GM19193 (cell line): ENCODE measurements around the gene MACROH2A1.

Experiments
- POLR2A ChIP-seq: IDR thresholded peaks from 4 replicates; pipeline ENCODE4 v1.6.1; 2011; ENCODE audit not compliant: insufficient read depth, insufficient read length; ENCODE audit errors: extremely low read depth

MACROH2A1 gene

DNA sequence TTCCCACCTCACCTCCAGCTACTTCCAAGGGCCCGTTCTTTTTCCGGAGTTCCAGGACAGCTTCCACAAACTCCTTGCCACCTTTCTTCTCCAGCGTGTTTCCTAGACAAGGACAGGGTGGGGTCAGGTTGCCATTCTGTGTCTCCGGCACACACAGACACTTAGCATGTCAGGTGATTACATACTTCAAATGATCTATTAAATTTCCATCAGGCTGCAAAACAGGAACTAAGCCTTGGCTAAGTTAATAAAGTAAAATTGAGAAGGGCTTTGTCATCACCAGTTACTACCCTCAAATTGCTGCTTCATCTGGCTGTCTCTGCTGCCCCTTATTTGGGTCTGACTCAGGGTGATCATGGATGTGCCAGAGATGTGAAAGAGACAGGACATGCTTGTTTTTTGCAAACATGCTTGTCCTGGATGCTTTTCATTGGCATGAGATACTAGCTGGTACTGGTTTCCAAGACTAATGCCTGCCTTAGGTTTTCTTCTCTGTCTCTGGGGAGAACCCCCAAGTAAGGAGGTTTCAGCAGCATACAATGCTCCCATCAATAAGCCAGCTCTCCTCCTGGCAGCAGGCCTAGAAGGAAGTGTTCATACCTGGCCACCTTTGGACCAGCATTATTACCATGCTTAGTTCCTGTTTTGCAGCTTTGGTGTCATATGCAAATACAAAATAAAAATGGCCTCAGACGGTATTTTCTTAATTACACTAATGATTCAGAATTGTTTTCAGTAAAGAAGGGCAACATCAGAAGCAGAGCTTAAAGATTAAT, 52.9 kb downstream of the MACROH2A1 start:
- TF ChIP-seq POLR2A, result no peak

- TF ChIP-seq POLR2A, result no peak
Measured at GRCh38 chr5:135344349-135344748, 54.7 kb downstream of the MACROH2A1 start.

DNA sequence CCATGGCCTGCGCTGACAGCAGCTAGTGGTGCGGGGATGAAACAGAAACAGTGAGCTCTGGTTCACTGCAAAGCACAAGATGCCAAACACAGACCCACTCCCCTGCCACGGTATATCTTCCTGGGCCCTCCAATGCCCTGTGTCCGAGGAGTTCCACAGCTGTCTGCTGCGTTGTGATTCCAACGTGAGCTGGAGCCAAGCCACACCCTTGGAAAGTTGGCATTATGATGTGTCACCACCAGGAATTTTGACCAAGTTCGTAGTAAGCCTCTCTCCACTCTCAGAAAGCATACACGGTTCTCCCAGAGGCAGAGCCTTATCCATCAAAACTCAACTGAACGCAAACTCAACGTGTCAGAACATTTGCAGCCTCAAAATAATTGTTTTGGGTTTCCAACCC, 55.6 kb downstream of the MACROH2A1 start:
- no peak for TF ChIP-seq POLR2A

- no peak for TF ChIP-seq POLR2A
Measured at GRCh38 chr5:135342551-135342875, 56.5 kb downstream of the MACROH2A1 start.

DNA sequence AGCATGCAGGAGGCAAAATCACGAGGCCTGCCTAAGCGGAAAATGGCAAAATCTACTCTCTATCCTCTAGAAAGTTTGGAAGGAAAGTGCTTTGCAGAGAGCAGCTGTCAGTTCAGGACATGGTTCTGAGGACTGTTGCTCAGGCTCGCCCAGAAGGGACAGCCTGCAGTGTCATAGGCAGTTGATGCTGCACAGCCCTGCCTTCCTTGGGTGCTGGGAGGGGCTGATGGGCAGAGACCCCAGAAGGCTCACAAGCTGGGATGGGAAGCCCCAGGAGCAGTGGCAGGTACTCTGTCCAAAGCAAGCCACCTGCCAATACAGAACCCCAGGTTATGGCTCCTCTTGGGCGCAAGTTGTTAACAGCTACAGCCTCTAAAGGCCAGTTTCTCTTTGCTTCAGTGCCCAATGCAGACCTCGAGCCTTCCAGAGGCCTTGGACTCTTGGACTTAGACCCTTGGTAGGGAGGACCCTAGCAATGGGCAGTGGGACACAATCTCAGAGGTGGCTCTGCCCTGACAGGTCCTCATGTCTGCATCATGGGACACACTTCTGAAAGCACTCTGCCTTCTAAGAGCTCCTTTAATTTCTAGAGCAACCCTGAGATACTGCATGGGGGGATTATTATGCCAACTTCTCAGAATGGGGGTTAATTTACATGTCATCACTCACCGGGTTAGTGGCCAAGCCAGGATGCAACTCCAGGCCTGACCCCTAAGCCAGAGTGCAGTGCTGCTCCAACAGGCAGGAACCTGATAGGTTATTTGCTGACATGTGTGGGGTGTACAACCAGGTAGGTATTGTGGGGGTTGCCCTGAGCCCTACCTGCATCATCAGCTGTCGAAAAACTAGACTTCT, 57.1 kb downstream of the MACROH2A1 start:
- no peak for TF ChIP-seq POLR2A

GRCh38 chr5:135341016-135341666, 57.9 kb downstream of the MACROH2A1 start:
- TF ChIP-seq POLR2A, result no peak

- TF ChIP-seq POLR2A, result no peak
Measured at GRCh38 chr5:135340568-135340967, 58.5 kb downstream of the MACROH2A1 start.

GRCh38 chr5:135339623-135340022, 59.4 kb downstream of the MACROH2A1 start:
- TF ChIP-seq POLR2A, result no peak

DNA sequence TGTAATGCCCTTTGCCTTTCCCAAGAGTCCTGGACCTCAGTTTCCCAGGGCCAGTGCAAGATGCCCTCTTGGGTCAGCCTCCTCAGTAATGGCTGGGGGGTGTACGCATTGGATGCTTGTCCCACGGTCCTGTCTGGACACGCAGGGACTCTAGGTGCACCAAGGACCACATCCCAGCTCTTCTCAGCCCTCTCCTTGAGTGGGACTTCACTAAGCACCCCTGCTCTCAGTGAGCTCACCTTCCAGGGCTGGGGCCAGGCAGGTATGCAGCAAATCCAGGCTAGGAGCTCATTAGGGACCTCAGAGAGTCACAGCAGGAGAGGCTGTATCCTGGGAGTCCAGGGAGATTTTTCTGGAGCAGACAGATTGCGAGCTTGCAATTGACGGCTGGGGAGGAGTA, 59.8 kb downstream of the MACROH2A1 start:
- no peak for TF ChIP-seq POLR2A

GRCh38 chr5:135337064-135337463, 62.0 kb downstream of the MACROH2A1 start:
- no peak for TF ChIP-seq POLR2A

DNA sequence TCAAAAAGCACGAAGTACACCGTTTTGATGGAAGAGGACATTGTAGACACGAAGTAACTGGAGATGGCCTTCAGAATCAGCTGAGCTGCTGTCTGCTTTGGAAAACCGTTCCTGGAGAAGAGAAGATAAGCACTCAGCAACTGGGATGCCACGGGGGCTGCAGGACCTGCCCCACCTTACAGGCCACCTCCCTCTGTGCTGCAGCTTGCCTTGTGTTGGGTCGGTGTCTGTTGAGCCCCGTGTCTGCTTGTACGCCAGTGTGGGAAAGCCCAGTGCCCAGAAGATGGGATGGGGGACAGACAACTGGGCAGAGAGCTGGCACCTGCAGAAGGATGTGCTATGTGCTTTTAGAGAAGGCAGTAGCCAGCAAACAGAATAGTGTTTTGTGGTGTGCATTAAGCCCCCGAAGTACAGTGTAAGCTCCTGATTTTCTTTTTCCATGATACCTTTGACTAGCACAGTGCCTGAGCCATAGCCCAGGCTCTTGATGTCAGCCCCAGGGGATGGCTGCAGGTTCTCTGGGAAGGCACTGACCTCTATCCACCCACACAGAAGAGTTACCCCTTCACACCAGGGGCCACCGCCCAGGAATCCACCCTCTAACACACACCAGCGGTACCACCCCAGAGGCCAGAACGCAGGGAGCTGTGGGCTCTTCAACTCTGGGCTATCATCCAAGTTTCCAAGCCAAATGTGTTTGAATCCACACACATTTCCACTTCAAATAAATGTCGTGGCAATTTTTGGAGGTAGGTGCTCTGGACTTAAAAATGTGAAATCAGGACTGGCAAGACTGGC, 63.8 kb downstream of the MACROH2A1 start:
- no peak for TF ChIP-seq POLR2A

DNA sequence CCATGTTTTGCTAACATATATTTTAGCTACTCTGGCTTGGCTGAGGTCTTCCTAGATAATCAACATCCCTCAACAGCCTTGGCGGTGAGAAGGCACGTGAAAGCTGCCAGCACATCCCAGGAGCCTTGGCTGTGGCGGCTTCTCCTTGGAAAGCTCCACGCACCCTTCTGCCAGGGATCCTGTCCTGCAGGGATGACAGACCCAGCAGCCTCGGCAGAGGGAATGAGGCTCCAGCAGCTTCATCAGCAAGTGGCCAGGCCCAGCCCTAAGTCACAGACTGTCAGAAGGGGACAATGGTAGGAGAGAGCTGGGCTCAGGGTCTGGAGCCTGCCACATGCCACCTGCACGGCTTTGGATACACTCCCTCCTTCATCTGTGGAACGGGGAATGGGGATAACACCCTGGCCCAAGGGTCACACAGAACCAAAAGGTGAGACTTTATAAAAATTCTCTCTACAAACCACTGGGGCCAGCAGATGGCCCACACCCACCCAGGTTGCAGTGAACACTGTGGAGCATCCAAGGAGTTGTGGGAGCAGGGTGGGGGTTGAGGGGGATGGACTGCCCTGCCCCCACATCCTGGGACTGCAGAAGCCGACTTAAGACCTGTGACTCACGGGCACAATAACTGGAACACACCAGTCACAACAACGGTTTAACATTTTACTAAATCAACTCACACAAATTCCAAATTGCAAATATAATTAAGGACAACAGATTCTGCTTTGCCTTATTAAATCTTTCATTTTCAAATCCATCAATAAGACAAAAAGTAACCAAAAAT, 65.1 kb downstream of the MACROH2A1 start:
- no peak for TF ChIP-seq POLR2A

DNA sequence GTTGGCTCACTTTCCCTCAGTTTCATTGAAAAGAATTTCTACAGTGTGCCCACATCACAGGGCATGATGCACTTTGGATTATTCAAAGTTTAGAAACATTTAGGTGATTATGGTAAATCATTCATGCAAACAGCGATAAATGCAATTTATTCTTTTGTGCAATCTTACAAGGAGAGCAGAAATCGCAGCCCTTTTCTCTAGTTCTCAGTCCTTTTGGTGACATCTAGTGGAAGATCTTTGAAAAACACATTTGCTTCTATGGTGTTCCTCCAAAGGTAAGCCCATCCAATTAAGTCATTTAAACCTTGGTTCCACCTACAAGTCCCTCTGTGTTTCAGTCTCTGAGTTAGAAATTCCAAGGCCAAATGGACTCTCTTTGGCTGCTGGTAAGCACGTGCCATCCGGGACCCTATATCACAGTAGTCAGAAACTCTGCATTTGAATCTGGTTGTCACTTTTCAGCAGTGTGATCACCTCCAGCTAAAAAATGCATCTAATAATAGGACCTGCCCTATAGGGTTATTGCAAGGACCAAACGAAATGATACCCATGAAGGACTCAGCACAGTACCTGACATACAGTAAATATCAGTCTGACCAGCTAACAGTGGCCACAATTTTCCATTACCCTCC, 66.4 kb downstream of the MACROH2A1 start:
- TF ChIP-seq POLR2A, result no peak

DNA sequence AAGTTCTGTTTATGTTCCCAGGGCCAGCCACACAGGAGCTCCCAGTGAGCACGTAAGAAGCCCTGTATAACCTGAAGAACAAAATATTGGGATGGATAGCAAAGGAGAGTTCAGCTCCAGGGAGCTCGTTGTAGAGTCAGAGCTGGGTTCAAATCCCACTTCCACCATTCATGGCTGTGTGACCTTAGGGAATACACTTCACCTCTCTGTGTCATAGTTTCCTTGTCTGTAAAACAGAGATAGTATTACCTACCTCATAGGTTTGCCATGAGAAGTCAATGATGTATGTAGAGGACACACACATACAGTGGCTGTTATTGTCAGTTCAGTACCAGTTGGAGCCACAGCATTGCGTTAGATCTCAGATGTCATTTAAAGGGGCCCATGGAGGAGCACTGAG, 67.4 kb downstream of the MACROH2A1 start:
- no peak for TF ChIP-seq POLR2A
